GM18498 (cell line): ENCODE measurements around the gene USP43.

Source experiments
- ATAC-seq: cut with Tn5 transposase; IDR thresholded peaks from one replicate; pipeline ENCODE4 v1.9.1; 2021; ENCODE audit warnings: mild to moderate bottlenecking, moderate library complexity; ENCODE audit not compliant: unreplicated experiment

The USP43 gene

DNA sequence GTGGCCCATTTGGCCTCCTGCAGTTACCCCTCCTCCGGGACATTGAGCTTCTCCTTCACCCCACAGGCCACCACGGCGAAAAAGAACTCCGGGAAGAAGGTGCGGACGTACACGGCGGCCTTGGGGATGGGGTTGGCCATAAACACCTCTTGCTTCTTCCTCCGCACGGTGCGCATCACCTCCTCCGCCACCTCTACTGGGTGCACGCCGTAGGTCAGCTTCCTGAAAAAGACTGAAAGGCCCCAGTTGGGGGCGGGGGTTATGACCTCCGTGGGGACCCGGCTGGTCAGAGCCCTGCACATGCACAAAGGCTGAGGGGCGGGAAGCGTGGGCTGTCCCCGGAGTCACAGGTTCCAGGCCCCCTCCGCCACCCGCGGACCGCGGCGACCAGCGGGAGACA is 126.1 kb downstream of the USP43 start:
- ATAC-seq, result no peak

DNA sequence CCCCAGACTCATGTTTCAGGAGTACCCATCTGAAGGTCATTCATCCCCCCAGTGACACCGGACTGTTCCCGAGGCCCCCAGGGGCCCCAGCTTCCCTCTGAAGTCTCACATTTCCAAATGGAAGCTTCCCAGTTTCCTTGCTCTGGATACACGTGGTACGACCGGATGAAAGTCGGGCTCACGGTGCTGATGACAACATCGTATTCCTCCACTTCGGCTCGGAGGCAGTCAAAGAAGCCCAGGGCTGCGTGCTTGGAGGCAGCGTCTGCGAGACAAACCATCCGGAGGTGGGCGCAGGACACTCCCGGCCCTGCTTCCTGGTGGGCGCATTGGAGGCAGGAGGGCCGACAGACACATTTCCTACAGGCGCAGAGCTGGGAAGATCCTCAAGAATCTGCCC is 127.3 kb downstream of the USP43 start:
- no peak for ATAC-seq

GRCh38 chr17:9776911-9777310 is 131.6 kb downstream of the USP43 start:
- ATAC-seq, result no peak
